Neural progenitor cell (in vitro differentiated cells): Measurements from ENCODE around the gene POLN. TPM values are rescaled to one million over a fixed set of nuclear protein-coding genes. Genes with fewer than 3 reads are reported as not detected.
A peak's percentile ranks its signal among the peaks of the same experiment; 100 is the strongest.

Source experiments
- DNase-seq: peaks from one replicate; pipeline ENCODE4 v3.0.0-alpha.2; 2016; ENCODE audit warnings: low spot score
- H2AFZ ChIP-seq: fragments of 200-600 bp; sonication (generic); replicated peaks from 2 replicates; pipeline ENCODE4 v1.6.1; 2016; ENCODE audit warnings: antibody characterized with exemption
- H3F3A ChIP-seq: fragments of 200-600 bp; sonication (generic); 2 replicates; pipeline ENCODE4 v1.6.1; 2016; ENCODE audit warnings: antibody characterized with exemption, low read depth
- H3K27ac ChIP-seq: fragments of 200-600 bp; sonication (generic); 2 replicates; pipeline ENCODE4 v1.5.1; 2016; ENCODE audit warnings: mild to moderate bottlenecking
- H3K27me3 ChIP-seq: fragments of 200-600 bp; sonication (generic); 2 replicates; pipeline ENCODE4 v1.6.1; 2016; ENCODE audit warnings: mild to moderate bottlenecking, moderate library complexity
- H3K36me3 ChIP-seq: fragments of 200-600 bp; sonication (generic); 2 replicates; pipeline ENCODE4 v1.5.1; 2016
- H3K4me1 ChIP-seq: fragments of 200-600 bp; sonication (generic); 2 replicates; pipeline ENCODE4 v1.6.1; 2016; ENCODE audit warnings: mixed run types
- H3K4me2 ChIP-seq: fragments of 200-600 bp; sonication (generic); 2 replicates; pipeline ENCODE4 v1.6.1; 2016
- H3K4me3 ChIP-seq: fragments of 200-600 bp; sonication (generic); 2 replicates; pipeline ENCODE4 v1.5.1; 2016
- H3K79me2 ChIP-seq: fragments of 200-600 bp; sonication (generic); 2 replicates; pipeline ENCODE4 v1.6.1; 2016; ENCODE audit warnings: low read depth
- H3K9ac ChIP-seq: fragments of 200-600 bp; sonication (generic); 2 replicates; pipeline ENCODE4 v1.6.1; 2016
- H3K9me3 ChIP-seq: fragments of 200-600 bp; sonication (generic); 2 replicates; pipeline ENCODE4 v1.5.1; 2016; ENCODE audit warnings: low read depth
- H4K20me1 ChIP-seq: fragments of 200-600 bp; sonication (generic); 2 replicates; pipeline ENCODE4 v1.6.1; 2016; ENCODE audit warnings: low read depth
- H3K27ac Mint-ChIP-seq: 3 replicates; pipeline ENCODE4 v1.8.0; 2021; ENCODE audit warnings: mixed read lengths
- H3K27me3 Mint-ChIP-seq: 2 replicates; pipeline ENCODE4 v1.8.0; 2022; ENCODE audit warnings: low read depth, mild to moderate bottlenecking, inconsistent platforms, moderate library complexity, mixed read lengths; ENCODE audit not compliant: insufficient read depth
- H3K36me3 Mint-ChIP-seq: 3 replicates; pipeline ENCODE4 v1.8.0; 2021; ENCODE audit warnings: mixed read lengths
- H3K4me1 Mint-ChIP-seq: 3 replicates; pipeline ENCODE4 v1.8.0; 2021; ENCODE audit warnings: mixed read lengths
- H3K4me3 Mint-ChIP-seq: 3 replicates; pipeline ENCODE4 v1.8.0; 2021; ENCODE audit warnings: mild to moderate bottlenecking, moderate library complexity, mixed read lengths
- H3K9me3 Mint-ChIP-seq: 3 replicates; pipeline ENCODE4 v1.8.0; 2020; ENCODE audit warnings: mixed read lengths
- CTCF ChIP-seq: fragments of 200-600 bp; sonication (generic); IDR thresholded peaks from 2 replicates; pipeline ENCODE4 v1.5.1; 2017; ENCODE audit warnings: antibody characterized with exemption, mild to moderate bottlenecking
- EZH2 ChIP-seq: fragments of 200-600 bp; sonication (generic); IDR thresholded peaks from 2 replicates; pipeline ENCODE4 v1.6.1; 2017; ENCODE audit warnings: antibody characterized with exemption, mild to moderate bottlenecking, moderate library complexity
- EZH2phosphoT487 ChIP-seq: fragments of 200-600 bp; sonication (generic); IDR thresholded peaks from 2 replicates; pipeline ENCODE4 v1.6.1; 2017; ENCODE audit warnings: antibody characterized with exemption
- total RNA-seq: library from RNA; depleted of rRNA; stranded (reverse); fragments of >200 nt; gene quantifications from 2 replicates; pipeline ENCODE4 v1.2.3, GENCODE V29; 2015; ENCODE audit warnings: low replicate concordance

The POLN gene
- total RNA-seq, 1 donor from 2014 or later, result 1.7 TPM

GRCh38 chr4:2179717-2180116, 62.2 kb downstream of the POLN start:
- H3K4me1 ChIP-seq, result no peaks in the 10 kb centered on the region
- Mint-ChIP-seq H3K36me3 (peaks cover 3% of the 10 kb centered on the region), H3K9me3 (peaks cover 10% of the 10 kb centered on the region), H3K4me3 (no peak overlapping the region), H3K4me1 (no peaks in the 10 kb centered on the region), H3K27ac (peak overlapping the region; percentile 37), H3K27me3 (peaks cover 10% of the 10 kb centered on the region)
- H3K4me2 ChIP-seq, result no peak overlapping the region
- no peaks in the 10 kb centered on the region for H3K27me3 ChIP-seq
- no peaks in the 10 kb centered on the region for H3F3A ChIP-seq
- no peak for DNase-seq
- H3K36me3 ChIP-seq, result no peaks in the 10 kb centered on the region
- H3K9ac ChIP-seq, result no peak overlapping the region
- H2AFZ ChIP-seq, result no peak overlapping the region
- H3K4me3 ChIP-seq, result no peak overlapping the region
- no peak overlapping the region for H3K27ac ChIP-seq
- TF ChIP-seq EZH2phosphoT487 (no peak), CTCF (no peak), EZH2 (no peak)
- no peaks in the 10 kb centered on the region for H4K20me1 ChIP-seq
- H3K79me2 ChIP-seq, result no peaks in the 10 kb centered on the region
- H3K9me3 ChIP-seq, result peaks cover 6% of the 10 kb centered on the region

DNA sequence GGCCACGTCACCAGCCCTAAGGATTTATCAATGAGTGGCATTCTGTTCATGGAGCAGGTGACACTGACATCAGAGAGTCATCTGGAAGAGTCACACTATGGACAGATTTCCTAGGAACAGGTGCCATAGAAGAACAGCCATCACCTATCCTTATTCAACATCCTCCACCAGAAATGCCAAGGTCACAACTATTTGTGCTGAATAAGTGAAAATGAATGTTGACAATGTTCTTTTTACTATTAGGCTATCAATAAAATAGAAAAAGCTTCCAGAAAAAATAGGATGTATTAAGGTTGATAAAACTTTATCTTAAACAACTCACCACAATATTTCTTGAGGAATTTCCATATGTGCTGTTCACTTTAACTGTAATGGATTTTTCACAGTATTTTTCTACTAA, 62.9 kb downstream of the POLN start:
- H3K27ac ChIP-seq, result no peak overlapping the region
- Mint-ChIP-seq H3K9me3 (peaks cover 10% of the 10 kb centered on the region), H3K4me3 (no peak overlapping the region), H3K27me3 (peaks cover 10% of the 10 kb centered on the region), H3K27ac (no peak overlapping the region), H3K4me1 (no peaks in the 10 kb centered on the region), H3K36me3 (peaks cover 3% of the 10 kb centered on the region)
- no peaks in the 10 kb centered on the region for H3K27me3 ChIP-seq
- no peak overlapping the region for H3K4me3 ChIP-seq
- no peaks in the 10 kb centered on the region for H3F3A ChIP-seq
- peaks cover 6% of the 10 kb centered on the region for H3K9me3 ChIP-seq
- H3K4me1 ChIP-seq, result no peaks in the 10 kb centered on the region
- no peak for TF ChIP-seq EZH2phosphoT487
- no peak for TF ChIP-seq CTCF
- no peak for TF ChIP-seq EZH2
- no peaks in the 10 kb centered on the region for H4K20me1 ChIP-seq
- H3K36me3 ChIP-seq, result no peaks in the 10 kb centered on the region
- no peak overlapping the region for H3K9ac ChIP-seq
- H3K4me2 ChIP-seq, result no peak overlapping the region
- no peak overlapping the region for H2AFZ ChIP-seq
- DNase-seq, result no peak
- no peaks in the 10 kb centered on the region for H3K79me2 ChIP-seq

DNA sequence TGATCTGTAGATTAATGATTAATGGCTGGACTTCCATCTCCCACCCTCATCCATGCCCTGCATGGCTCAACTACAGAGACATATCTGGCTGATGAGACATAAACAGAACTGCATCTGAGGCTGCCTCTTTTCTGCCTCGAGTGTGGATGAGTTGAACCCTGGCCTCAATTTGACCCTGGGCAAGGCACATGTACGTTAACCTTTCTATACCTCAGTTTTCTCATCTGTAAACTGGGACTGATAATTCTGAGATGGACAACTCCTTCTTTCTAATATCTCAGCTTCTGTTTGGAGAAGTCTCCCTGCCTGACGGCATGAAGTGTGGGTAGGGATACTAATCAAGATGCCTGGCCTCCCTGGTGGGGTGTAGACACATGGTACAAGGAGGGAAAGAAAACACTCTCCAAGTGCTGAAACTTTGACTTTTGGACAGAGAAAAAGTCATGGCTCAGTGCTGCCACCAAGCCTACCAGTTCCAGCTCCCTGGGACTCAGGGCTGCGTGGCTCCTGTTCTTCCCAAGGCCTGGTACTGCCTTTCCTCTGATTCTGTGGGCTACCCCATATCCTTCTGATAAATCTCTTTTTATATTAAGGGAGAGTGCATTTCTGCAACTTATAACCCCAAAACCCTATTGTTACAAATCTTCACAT, 64.4 kb downstream of the POLN start:
- H3K4me1 ChIP-seq, result no peaks in the 10 kb centered on the region
- no peak overlapping the region for H3K27ac ChIP-seq
- H3K9me3 ChIP-seq, result peaks cover 5% of the 10 kb centered on the region
- peaks cover 3% of the 10 kb centered on the region for H3K36me3 Mint-ChIP-seq
- no peak overlapping the region for H3K4me2 ChIP-seq
- no peaks in the 10 kb centered on the region for H3K4me1 Mint-ChIP-seq
- H3F3A ChIP-seq, result no peaks in the 10 kb centered on the region
- no peaks in the 10 kb centered on the region for H3K36me3 ChIP-seq
- no peak overlapping the region for H3K27ac Mint-ChIP-seq
- H3K9me3 Mint-ChIP-seq, result peaks cover 8% of the 10 kb centered on the region
- H3K27me3 Mint-ChIP-seq, result peaks cover 10% of the 10 kb centered on the region
- no peak overlapping the region for H3K4me3 ChIP-seq
- H3K27me3 ChIP-seq, result no peaks in the 10 kb centered on the region
- H2AFZ ChIP-seq, result no peak overlapping the region
- no peak overlapping the region for H3K9ac ChIP-seq
- H4K20me1 ChIP-seq, result no peaks in the 10 kb centered on the region
- TF ChIP-seq EZH2 (no peak), CTCF (peak; percentile 4), EZH2phosphoT487 (no peak)
- peak; percentile 13 for DNase-seq
- no peak overlapping the region for H3K4me3 Mint-ChIP-seq
- no peaks in the 10 kb centered on the region for H3K79me2 ChIP-seq
